Fibroblast of lung (primary cell): ENCODE data around the gene TCF12. TPM values are rescaled to one million over a fixed set of nuclear protein-coding genes. Genes with fewer than 3 reads are reported as not detected.

Source experiments
- DNase-seq, 2 donors: peaks; one replicate each; pipeline versions ENCODE4 v3.0.0 to v3.0.0-alpha.2; 2010; ENCODE audit warnings: low read depth in 2 of 2
- H2AFZ ChIP-seq: 2 replicates; pipeline ENCODE4 v1.5.1; 2012; ENCODE audit warnings: low read length, control low read depth, inconsistent platforms
- H3K27ac ChIP-seq: 2 replicates; pipeline ENCODE4 v1.5.1; 2011; ENCODE audit warnings: low read length, control low read depth; ENCODE audit not compliant: insufficient read depth
- H3K27me3 ChIP-seq: 2 replicates; pipeline ENCODE4 v1.5.1; 2011; ENCODE audit warnings: mild to moderate bottlenecking, low read length; ENCODE audit not compliant: control insufficient read depth, insufficient read depth
- H3K36me3 ChIP-seq: 2 replicates; pipeline ENCODE4 v1.5.1; 2011; ENCODE audit warnings: low read length; ENCODE audit not compliant: control insufficient read depth, insufficient read depth
- H3K4me1 ChIP-seq: 2 replicates; pipeline ENCODE4 v1.5.1; 2011; ENCODE audit warnings: low read length; ENCODE audit not compliant: control insufficient read depth, insufficient read depth; ENCODE audit errors: extremely low read depth
- H3K4me2 ChIP-seq: 2 replicates; pipeline ENCODE4 v1.5.1; 2011; ENCODE audit warnings: low read length, control low read depth; ENCODE audit not compliant: insufficient read depth; ENCODE audit errors: extremely low read depth
- H3K4me3 ChIP-seq, 4 experiments: fragments of 200-600 bp in 1 of 4; sonication (generic) in 1 of 4; replicated peaks in 1 of 4; 2 replicates each; pipeline ENCODE4 v1.5.1; 2011 to 2016; ENCODE audit warnings: low read length in 4 of 4, low read depth in 3 of 4, mild to moderate bottlenecking in 3 of 4, control low read depth in 2 of 4, inconsistent platforms in 1 of 4, mixed read lengths in 1 of 4; ENCODE audit not compliant: insufficient read depth in 1 of 4; ENCODE audit errors: control extremely low read depth in 1 of 4
- H3K79me2 ChIP-seq: 2 replicates; pipeline ENCODE4 v1.5.1; 2012; ENCODE audit warnings: mild to moderate bottlenecking, low read length, inconsistent platforms; ENCODE audit not compliant: control insufficient read depth, insufficient read depth
- H3K9ac ChIP-seq: 2 replicates; pipeline ENCODE4 v1.5.1; 2011; ENCODE audit warnings: mild to moderate bottlenecking, low read length, control low read depth; ENCODE audit not compliant: insufficient read depth
- H3K9me3 ChIP-seq: 2 replicates; pipeline ENCODE4 v1.5.1; 2012; ENCODE audit warnings: low read depth, low read length; ENCODE audit not compliant: control insufficient read depth, insufficient read depth
- H4K20me1 ChIP-seq: 2 replicates; pipeline ENCODE4 v1.5.1; 2011; ENCODE audit warnings: low read length; ENCODE audit not compliant: control insufficient read depth, insufficient read depth; ENCODE audit errors: extremely low read depth
- CTCF ChIP-seq, 2 donors: IDR thresholded peaks in 1 of 2; conservative IDR thresholded peaks in 1 of 2; 1 replicate in 1 of 2; 2 replicates in 1 of 2; pipeline ENCODE4 v1.5.1; 2011 to 2012; ENCODE audit warnings: low read length in 2 of 2, control low read depth in 1 of 2, inconsistent platforms in 1 of 2, low read depth in 1 of 2, mild to moderate bottlenecking in 1 of 2
- EZH2 ChIP-seq: IDR thresholded peaks from 2 replicates; pipeline ENCODE4 v1.5.1; 2012; ENCODE audit warnings: low read length, control low read depth, mild to moderate bottlenecking; ENCODE audit errors: missing control alignments
- polyA plus RNA-seq, 2 donors: library from polyadenylated mRNA; depleted of rRNA in 1 of 2; stranded (reverse) in 1 of 2; unstranded in 1 of 2; fragments of >200 nt; gene quantifications; 2 replicates each; pipeline ENCODE4 v1.2.1, GENCODE V29; 2011 to 2012; ENCODE audit warnings: missing spikeins in 1 of 2
- total RNA-seq: library from RNA; depleted of rRNA; stranded (reverse); fragments of >200 nt; gene quantifications from 2 replicates; pipeline ENCODE4 v1.2.1, GENCODE V29; 2014

TCF12 gene
- total and polyA plus RNA-seq, 2 donors (not counting 1 experiment from before 2014, with no cell fraction given), result 105 to 232 TPM

GRCh38 chr15:57190208-57190607, 271.8 kb downstream of the TCF12 start:
- H3K79me2 ChIP-seq, result no peaks in the 10 kb centered on the region
- TF ChIP-seq EZH2, result no peak
- no peak for TF ChIP-seq CTCF (conservative IDR thresholded peaks at IDR 0.05 in 1 of 2, IDR thresholded peaks at IDR 0.05 in 1 of 2; ENCODE audit: low read depth in 1 of 2, low read length in 2 of 2)
- no peaks in the 10 kb centered on the region for H3K36me3 ChIP-seq
- no peaks in the 10 kb centered on the region for H3K4me1 ChIP-seq
- H3K27me3 ChIP-seq, result no peaks in the 10 kb centered on the region
- H2AFZ ChIP-seq, result no peak overlapping the region
- H3K4me3 ChIP-seq, result no peak overlapping the region
- H3K4me2 ChIP-seq, result no peak overlapping the region
- no peaks in the 10 kb centered on the region for H4K20me1 ChIP-seq
- no peak overlapping the region for H3K9ac ChIP-seq
- no peaks in the 10 kb centered on the region for H3K9me3 ChIP-seq
- DNase-seq, result no peak
- no peak overlapping the region for H3K27ac ChIP-seq

GRCh38 chr15:57193161-57193560, 274.7 kb downstream of the TCF12 start:
- Histone ChIP-seq H4K20me1 (no peaks in the 10 kb centered on the region), H3K36me3 (no peaks in the 10 kb centered on the region), H3K4me3 (no peak overlapping the region), H3K27me3 (no peaks in the 10 kb centered on the region), H3K4me2 (no peak overlapping the region), H3K79me2 (no peaks in the 10 kb centered on the region), H3K27ac (no peak overlapping the region), H3K4me1 (no peaks in the 10 kb centered on the region), H3K9me3 (no peaks in the 10 kb centered on the region), H3K9ac (no peak overlapping the region), H2AFZ (no peak overlapping the region)
- TF ChIP-seq CTCF (conservative IDR thresholded peaks at IDR 0.05 in 1 of 2, IDR thresholded peaks at IDR 0.05 in 1 of 2; ENCODE audit: low read depth in 1 of 2, low read length in 2 of 2), result no peak
- no peak for TF ChIP-seq EZH2
- no peak for DNase-seq

- no peak overlapping the region for H3K27ac ChIP-seq
- no peak overlapping the region for H3K4me2 ChIP-seq
- no peak overlapping the region for H3K9ac ChIP-seq
- no peaks in the 10 kb centered on the region for H3K79me2 ChIP-seq
- no peaks in the 10 kb centered on the region for H4K20me1 ChIP-seq
- no peaks in the 10 kb centered on the region for H3K27me3 ChIP-seq
- H2AFZ ChIP-seq, result no peak overlapping the region
- TF ChIP-seq CTCF (conservative IDR thresholded peaks at IDR 0.05 in 1 of 2, IDR thresholded peaks at IDR 0.05 in 1 of 2; ENCODE audit: low read depth in 1 of 2, low read length in 2 of 2) (no peak), EZH2 (no peak)
- H3K4me3 ChIP-seq, result no peak overlapping the region
- no peaks in the 10 kb centered on the region for H3K36me3 ChIP-seq
- peak in 1 of 2 donors; percentile 72 for DNase-seq
- no peaks in the 10 kb centered on the region for H3K4me1 ChIP-seq
- H3K9me3 ChIP-seq, result no peaks in the 10 kb centered on the region
These were observed 276.9 kb downstream of the TCF12 start for GRCh38 chr15:57195326-57195725.
